Measurements from ENCODE around the gene ADSL.
A peak's percentile ranks its signal among the peaks of the same experiment; 100 is the strongest.
"Not testable (repeated sequence)": the region's sequence is repeated elsewhere in the genome, so short reads cannot be mapped to it uniquely, and the experiment has no call there.

Gene ADSL

DNA sequence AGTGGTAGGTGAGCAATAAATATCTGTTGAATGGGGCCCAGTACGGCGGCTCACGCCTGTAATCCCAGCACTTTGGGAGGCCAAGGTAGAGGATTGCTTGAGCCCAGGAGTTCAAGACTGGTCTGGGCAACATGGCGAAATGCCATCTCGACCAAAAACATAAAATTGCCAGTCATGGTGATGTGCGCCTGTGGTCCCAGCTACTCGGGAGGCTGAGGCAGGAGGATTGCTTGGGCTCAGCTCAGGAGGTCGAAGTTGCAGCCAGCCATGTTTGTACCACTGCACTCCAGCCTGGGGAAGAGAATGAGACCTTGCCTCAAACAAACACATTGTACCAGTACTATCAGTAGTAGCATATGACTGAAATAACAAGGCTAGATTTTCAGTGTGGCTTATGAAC is 28.3 kb downstream of the ADSL start:
- DNase-seq (ENCODE audit: low read depth) = no peak

DNA sequence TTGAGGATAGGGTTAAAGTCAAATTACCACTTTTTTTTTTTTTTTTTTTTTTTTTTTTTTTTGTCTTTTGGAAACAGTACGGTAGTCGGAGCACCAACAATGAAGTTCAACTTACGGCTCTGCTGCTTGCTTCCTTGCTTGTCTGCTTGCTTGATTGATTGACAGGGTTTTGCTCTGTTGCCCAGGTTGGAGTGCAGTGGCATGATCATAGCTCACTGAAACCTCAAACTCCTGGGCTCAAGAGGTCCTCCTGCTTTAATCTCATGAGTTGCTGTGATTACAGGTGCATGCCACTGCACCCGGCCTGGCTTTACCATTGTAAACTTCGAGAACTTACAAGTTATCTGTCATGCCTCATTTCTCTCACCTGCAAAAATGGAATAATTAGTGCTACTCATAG is 29.8 kb downstream of the ADSL start:
- no peak for DNase-seq (ENCODE audit: low read depth)

DNA sequence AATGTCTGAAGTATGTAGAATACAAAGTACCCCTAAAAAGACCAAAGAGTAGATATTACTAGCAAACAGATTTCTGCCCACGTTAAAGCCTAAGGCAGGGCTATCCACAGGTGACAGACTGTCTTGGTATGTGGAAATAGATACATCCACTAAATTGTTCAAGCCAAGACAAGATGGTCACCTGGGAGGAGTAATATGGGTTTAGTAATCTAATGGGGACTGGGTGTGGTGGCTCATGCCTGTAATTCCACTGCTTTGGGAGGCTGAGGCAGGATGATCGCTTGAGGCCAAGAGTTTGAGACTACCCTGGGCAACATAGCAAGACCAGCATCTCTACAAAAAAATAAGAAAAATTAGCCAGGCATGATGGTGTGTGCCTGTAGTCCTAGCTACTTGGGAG is 31.6 kb downstream of the ADSL start:
- no peak for DNase-seq (ENCODE audit: low read depth)

DNA sequence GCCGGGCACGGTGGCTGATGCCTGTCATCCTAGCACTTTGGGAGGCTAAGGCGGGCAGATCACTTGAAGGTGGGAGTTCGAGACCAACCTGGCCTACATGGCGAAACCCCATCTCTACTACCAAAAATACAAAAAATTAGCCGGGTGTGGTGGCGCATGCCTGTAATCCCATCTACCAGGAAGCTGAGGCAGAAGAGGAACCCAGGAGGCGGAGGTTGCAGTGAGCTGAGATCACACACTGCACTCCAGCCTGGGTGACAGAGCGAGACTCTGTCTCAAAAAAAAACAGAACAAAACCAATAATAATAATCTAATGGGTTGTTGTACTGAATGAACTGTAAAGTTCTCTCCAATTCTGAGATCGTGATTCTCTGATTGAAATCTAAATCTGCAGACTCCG is 32.1 kb downstream of the ADSL start:
- DNase-seq (ENCODE audit: low read depth) = not testable (repeated sequence)

DNA sequence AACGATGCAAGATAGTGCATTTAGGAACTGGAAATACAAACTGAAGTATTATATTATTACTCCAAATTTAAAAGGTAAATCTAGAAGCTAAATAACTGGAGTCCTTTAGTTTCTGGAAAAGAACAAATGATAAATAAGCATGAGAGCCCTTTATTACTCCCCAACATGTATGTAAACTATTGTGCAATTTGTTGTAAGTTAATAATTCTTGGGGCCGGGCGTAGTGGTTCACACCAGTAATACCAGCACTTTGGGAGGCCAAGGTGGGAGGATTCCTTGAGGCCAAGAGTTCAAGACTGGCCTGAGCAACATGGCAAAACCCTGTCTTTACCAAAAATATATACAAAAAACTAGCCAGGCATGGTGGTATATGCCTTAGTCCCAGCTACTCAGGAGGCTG is 35.2 kb downstream of the ADSL start:
- no peak for DNase-seq (ENCODE audit: low read depth)

DNA sequence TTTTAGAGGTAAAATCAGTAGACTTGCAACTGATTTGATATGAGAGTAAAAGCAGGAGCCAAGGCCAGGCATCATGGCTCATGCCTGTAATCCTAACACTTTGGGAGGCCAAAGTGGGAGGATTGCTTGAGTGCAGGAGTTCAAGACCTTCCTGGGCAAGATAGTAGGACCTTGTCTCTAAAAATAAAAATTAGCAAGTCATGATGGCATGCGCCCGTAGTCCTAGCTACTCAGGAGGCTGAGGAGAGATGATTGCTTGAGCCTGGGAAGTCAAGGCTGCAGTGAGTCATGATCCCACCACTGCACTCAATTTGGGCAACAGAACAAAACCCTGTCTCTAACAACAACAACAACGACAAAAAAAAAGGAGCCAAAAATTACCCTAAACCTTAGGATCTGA is 37.6 kb downstream of the ADSL start:
- DNase-seq (ENCODE audit: low read depth) = no peak

DNA sequence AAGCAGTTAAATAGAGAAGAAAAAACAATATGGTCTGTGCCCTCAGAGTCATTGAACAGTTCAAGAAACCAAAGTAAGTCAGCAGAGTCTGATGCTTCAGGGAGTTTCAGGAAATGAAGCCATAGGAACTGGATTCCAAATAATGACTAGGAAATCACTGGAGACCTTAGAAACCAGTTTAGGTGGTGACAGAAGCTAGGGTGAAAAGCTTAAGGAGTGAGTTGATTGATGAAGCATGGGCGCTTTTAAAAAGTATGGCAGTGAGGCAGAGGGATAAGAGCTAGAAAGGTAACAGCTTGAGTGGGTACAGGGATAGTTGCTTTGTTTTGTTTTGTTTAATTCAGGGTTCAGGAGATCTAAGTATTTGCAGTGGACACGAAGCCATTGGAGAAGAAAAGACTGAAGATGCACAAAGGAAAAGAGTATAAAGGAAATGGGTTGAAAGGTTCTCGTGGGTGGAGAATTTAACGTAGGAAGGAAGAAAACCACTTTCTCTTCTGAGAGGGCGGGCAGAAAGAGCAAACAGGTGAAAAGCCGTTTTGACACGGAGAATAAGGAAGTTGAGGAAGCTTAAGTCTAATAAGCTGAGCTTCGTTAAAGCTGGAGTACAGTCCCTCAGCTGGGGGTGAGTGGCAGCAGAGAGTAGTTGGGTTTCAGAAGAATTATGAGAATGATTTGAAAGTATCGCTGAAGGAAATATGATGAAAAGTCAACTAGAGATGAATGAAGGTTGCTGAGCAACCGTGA is 38.9 kb downstream of the ADSL start:
- no peak for DNase-seq (ENCODE audit: low read depth)

DNA sequence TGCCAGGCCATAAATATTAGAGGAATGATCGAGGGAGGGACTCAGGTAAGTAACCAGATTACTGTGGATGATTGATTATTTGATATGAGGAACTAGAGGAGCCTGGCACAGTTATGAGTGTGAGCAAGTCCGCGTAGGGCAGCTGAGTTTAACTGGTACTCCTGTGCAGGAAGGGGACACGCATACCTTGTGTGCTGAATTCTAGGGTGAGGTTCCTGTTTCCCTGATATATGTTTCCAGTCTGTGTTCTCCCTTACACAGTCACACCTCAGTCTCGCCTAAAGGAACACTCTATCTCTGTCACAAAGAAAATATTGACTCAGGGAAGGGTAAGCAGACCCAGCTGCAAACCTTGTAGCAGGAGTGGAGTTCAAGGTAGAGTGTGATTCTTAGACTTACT is 41.4 kb downstream of the ADSL start:
- DNase-seq (ENCODE audit: low read depth) = no peak

DNA sequence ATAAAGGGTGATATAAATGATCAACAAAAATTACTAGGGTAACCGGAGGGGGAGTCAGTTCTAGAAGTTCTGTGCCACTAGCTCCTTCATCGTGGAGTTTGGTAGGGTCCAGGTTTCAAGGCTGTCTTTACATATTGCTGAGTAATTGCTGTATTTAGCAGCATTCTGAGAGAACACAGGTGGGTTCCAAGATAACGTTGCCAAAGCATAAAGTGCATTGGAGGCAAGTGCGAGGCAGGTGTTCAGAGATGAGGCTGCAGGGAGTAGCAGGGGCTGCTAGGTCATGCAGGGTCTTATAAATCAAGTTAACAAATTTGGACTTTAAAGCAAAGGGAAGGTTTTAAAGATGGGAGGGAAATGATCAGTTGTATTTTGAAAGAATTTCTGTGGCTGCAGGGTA is 41.9 kb downstream of the ADSL start:
- no peak for DNase-seq (ENCODE audit: low read depth)

DNA sequence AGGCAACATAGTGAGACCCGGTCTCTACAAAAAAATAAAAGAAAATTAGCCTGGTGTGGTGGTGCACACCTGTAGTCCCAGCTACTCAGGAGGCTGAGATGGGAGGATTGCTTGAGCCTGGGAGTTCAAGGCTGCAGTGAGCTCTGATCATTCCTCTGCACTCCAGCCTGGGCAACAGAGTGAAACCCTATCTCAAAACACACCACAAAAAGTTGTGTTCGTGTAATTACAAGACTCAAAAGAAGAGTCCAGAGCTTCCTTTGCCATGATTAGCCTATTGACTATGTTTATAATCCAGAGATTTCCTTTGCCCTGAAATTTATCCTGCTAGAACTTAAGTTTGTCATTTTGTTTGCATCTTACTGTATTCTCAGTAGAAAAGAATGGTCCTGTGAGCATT is 45.1 kb downstream of the ADSL start:
- no peak for DNase-seq (ENCODE audit: low read depth)

DNA sequence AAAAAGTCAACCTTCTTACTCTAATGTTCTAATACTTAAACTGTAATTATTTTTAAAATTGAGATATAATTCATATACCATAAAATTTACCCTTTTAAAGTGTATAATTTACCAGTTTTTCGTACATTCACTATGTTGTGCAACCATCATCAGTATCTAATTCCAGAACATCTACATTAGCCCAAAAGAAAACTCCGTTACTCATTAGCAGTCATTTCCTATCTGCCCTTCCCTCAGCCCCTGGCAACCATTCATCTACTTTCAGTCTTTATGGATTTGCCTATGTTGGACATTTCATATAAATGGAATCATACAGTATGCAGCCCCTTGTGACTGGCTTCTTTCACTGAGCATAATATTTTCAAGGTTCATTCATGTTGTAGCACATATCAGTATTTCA is 46.3 kb downstream of the ADSL start:
- DNase-seq (ENCODE audit: low read depth) = no peak

DNA sequence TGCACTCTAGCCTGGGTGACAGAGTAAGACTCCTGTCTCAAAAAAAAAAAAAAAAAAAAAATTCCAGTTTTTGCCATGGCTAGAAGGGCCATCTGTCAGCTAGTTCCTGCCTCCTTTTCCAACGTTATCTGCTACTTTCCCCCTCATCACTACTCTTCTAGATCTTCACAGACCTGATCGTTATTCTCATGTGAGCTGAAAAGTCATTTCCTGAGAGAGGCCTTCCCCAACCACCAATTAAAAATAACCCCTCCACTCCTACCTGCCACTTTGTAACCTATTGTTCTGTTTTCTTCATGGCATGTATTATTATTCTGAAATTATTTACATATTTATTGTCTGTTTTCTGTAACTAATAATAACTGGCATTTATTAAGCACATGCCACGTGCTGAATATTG is 48.3 kb downstream of the ADSL start:
- no peak for DNase-seq (ENCODE audit: low read depth)

DNA sequence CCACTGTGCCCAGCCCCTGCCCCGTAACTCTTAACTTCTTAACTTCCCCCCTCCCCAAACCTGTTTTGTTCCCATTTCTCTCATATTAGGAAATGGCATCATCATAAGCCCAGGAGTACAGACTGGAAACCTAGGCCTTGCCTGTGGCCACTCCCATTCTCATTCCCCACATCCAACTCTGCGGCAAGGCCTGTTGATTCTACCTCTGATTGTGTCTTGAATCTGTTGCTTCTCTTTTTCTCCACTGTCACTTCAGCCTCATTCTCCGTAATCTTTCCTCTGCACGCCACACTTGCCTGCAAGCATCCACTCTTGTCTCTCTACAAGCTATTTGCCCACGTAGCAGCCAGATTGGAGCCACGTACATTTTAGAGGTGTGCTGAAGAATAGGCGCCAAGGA is 49.3 kb downstream of the ADSL start:
- DNase-seq (ENCODE audit: low read depth) = no peak

DNA sequence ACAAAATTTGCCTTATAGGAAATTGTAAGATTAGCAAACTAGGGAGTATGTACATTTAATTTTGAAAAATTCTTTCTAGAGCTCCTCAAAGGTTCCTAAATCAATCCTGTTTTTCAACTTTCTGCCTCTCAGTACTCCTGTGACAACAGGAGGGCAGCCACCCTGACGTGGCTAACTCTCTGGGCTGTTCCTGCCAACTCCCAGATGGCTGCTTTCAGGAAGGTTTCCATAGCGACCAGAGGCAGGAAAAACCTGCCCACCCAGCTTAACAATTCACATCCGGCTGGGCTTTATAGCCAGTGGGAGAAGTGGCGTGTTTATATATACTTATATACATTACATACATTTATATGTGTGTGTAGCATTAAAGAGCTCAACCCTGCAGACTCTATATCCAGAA is 50.6 kb downstream of the ADSL start:
- no peak for DNase-seq (ENCODE audit: low read depth)

DNA sequence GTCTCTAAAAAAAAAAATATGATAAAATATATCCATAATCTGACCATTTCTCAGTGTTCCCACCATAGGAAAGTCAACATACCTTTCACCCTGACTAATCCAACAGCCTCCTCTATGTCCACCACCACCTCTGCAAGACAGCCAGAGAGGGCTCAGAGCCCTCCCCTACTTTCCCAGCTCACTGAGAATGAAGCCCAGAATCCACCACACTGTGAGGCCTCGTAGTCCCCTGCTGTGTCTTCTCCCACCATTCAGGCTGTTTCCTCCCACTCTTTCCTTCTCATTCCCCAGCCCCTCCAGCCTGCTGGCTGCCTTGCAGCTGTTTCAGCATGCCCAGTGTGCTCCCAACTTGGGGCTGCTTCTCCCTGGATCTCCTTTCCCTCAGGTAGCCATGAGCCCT is 51.1 kb downstream of the ADSL start:
- DNase-seq (ENCODE audit: low read depth) = no peak

DNA sequence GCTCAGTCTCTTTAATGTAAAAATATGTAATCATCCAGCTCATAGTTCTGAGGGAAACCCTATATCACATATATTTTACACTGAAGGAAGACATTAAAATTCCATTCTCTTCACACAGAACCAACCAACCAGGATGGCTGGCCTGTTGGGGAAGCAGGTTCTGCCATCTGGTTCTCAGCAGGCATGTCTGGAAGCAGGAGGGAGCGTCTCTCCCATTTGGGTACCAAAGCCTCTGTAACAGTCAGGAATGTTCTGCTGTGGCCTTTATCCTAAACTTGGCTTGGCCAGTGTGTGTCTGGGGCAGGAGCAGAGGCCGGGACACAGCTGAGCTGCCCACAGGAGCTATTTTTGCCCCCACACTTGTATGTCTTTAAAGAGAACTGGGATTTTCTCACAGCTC is 53.3 kb downstream of the ADSL start:
- no peak for DNase-seq (ENCODE audit: low read depth)

DNA sequence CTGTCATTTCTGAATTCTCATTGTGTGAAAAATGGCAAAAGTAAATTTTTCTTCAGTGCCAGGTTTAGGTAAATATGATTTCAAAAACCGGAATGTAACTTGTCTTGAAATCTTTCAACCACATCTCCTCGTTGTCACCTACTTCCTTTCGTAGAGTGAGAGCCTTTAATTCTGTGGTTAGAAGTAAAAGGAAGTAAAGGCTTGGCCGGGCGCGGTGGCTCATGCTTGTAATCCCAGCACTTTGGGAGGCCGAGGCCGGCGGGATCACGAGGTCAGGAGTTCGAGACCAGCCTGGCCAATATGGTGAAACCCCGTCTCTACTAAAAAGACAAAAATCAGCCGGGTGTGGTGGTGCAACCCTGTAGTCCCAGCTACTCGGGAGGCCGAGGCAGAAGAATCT is 53.9 kb downstream of the ADSL start:
- no peak for DNase-seq (ENCODE audit: low read depth)

DNA sequence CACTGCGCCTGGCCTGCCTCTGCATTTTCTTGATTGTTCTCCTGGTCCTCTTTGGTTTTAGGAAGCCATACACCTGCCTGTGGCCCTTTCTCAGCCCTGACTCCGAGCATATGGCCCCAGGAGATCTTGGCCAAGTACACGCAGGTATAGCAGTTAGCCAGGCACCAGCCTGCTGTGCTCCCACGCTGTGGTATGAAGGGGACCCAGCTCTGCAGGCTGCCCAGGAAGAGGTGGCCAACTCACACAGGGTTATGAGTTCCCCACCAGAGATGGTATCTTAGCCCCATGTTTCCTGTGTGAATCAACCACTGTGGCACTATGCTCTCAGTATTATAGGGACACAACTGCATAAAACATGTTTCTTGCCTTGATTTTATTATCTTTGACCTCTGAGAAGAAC is 55.2 kb downstream of the ADSL start:
- peak; percentile 23 for DNase-seq (ENCODE audit: low read depth)

DNA sequence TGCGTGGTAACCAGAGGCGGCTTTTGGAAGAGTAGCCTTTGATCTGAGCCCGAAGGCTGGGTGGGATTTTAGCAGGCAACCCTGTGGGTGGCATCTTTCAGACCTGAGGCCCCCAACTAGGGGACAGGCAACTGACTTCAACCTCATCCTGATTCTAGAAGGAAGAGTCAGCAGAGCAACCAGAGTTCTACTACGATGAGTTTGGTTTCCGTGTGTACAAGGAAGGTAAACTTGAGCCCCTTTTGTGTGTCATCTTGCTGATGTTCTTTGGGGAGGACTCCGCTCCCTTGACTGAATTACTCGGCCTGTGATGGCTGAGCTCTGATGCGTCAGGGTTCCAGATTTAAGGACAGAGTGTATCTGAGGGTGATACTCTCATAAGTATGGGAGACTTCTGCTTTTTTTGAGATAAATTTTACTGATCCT is 55.7 kb downstream of the ADSL start:
- DNase-seq (ENCODE audit: low read depth) = no peak

DNA sequence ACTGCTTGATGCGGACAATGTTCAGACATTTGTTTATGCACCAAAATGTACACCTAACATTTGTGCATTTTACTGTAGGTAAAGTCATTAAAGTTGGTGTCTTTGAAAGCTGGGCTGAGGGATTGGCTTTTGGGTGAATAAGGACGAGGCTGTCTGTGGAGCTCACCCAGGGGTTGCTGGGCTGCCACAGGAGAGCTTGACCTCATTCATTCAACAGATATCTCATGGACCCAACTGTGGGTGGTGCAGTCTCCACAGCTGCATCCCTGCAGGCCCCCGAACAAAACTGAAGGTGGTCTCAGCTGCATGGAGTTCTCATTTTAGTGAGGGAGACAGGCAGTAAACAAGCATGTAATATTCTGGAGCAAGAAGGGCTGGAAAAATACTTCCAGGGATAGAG is 56.8 kb downstream of the ADSL start:
- no peak for DNase-seq (ENCODE audit: low read depth)

DNA sequence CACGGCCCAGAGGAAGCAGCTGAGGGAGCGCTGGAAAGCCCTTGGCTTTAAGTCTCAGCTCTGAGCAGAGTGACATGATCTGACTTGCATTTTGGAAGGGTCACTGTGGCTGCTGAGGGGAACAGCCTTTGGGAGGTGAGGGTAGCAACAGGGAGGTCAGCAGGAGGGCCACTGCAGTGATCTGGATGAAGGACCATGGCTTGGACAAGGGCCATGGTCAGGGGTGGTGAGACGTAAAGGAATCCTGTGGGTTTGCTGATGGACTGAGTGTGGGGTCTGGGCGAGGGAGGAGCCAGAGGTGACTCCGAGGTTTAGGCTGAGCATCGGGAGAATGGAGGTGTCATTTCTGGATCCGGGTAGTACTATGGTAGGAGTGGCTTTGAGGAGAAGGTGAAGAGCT is 57.4 kb downstream of the ADSL start:
- DNase-seq (ENCODE audit: low read depth) = no peak

DNA sequence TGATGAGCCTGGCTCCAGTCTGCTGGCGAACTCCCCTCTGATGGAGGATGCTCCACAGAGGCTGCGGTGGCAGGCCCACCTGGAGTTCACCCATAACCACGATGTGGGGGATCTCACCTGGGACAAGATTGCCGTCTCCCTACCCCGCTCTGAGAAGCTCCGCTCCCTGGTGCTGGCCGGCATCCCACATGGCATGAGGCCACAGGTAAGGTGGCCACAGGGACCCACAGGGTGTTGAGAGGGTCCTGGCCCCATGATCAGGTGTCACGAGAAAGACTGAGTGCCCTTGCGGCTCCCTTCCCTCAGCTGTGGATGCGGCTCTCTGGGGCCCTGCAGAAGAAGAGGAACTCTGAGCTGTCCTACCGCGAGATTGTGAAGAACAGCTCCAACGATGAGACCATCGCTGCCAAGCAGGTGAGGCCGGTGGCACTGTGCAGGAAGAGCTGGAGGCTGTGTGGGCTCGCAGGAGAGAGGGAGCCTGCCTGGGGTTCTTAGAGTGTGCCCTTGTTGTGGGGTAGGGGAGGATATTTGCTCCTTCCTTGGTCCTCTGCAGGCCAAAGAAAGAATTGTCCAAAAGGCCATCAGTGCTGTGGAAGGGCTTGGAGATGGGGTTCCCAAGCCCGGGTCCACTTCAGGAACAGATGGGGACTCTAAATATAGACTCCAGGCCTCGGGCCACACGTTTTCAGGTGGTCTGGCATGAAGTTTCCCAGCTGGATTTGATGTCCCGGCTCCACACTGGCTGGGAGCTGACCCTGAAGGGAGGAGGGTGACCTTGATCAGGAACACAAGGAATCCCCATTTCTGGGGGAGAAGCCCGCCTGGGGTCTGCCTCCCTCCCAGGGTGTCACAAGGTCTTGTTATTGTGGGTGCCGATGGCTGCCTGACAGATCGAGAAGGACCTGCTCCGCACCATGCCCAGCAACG is 58.2 kb downstream of the ADSL start:
- DNase-seq (ENCODE audit: low read depth) = no peak
